D721Med (cell line): ENCODE results near the gene CD7.
A peak's percentile ranks its signal among the peaks of the same experiment; 100 is the strongest.
"Not testable (repeated sequence)": the region's sequence is repeated elsewhere in the genome, so short reads cannot be mapped to it uniquely, and the experiment has no call there.

Experiments used
- DNase-seq: peaks from one replicate; pipeline ENCODE4 v3.0.0; 2011; ENCODE audit warnings: low spot score; ENCODE audit not compliant: insufficient read length
- FAIRE-seq: peaks from 2 replicates; lab custom pipeline; 2011; peaks lifted over from hg19 to GRCh38; lab: Jason Lieb, UNC
- TF ChIP-seq, protein P1 (sequence below): IDR thresholded peaks from 2 replicates; pipeline ENCODE4 v1.5.1; 2012; ENCODE audit warnings: mild to moderate bottlenecking, control low read depth; ENCODE audit not compliant: insufficient read depth; ENCODE audit errors: missing control alignments

Gene CD7

DNA sequence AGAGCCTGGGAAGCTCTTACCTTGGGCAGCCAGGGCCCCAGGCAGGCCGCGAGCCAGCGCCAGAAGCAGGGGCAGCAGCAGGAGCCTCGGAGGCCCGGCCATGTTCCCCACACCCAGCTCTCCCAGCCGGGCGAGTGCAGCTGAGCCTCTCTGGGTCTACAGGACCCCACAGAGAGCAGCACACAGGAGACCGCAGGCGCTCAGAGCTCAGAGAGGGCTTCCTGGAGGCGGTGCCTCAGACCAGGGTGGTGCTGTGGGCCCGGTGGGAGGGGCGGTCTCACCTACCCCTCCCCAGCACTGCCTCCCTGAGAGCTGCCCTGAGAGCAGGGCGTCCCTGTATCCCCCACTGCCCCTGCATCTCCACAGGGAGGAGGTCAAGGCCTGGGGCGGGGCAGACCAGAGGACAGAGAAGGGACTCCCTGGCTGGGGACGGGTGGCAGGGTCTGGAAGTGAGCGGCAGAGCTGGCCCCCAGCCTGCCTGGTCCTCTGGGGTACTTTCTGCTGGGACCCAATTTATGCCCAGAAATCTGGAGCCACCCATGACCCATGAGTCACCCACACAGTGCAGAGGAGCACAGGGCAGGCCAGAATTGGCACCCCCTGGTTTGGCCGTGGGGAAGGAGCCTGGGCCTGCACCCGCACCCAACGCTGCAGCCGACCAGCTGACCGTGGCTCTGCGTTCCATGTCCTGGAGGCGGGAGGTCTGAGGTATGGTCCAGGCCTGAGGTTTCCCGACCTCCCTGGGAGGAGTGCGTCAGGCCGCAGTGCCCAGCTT lies at the start of gene CD7:
CD7 (minus strand) TSS at position 215 of the 775 bp plus-strand sequence; CDS start at position 102, 113 bp downstream.
- FAIRE-seq = no peak
- DNase-seq = no peak
- TF ChIP-seq, protein P1, sequence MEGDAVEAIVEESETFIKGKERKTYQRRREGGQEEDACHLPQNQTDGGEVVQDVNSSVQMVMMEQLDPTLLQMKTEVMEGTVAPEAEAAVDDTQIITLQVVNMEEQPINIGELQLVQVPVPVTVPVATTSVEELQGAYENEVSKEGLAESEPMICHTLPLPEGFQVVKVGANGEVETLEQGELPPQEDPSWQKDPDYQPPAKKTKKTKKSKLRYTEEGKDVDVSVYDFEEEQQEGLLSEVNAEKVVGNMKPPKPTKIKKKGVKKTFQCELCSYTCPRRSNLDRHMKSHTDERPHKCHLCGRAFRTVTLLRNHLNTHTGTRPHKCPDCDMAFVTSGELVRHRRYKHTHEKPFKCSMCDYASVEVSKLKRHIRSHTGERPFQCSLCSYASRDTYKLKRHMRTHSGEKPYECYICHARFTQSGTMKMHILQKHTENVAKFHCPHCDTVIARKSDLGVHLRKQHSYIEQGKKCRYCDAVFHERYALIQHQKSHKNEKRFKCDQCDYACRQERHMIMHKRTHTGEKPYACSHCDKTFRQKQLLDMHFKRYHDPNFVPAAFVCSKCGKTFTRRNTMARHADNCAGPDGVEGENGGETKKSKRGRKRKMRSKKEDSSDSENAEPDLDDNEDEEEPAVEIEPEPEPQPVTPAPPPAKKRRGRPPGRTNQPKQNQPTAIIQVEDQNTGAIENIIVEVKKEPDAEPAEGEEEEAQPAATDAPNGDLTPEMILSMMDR = no peak

DNA sequence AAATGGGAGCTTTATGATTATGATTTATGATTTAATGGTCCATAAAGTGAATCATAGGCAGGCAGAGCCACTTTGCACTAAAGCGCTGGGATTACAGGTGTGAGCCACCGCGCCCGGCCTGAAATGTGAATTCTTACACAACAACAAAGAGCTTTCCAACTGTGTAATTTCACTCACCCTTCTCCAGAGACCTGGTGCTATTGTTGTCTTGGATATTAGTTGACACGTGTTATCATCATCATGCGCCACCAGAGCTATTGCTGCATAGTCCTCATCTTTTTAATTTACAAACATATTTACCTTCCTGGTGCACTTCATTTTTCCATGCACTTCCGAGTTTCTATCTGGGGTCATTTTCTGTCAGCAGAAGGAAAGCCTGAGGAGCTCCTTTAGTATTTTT lies 49.3 kb upstream of the CD7 start:
- TF ChIP-seq, protein P1 = no peak

DNA sequence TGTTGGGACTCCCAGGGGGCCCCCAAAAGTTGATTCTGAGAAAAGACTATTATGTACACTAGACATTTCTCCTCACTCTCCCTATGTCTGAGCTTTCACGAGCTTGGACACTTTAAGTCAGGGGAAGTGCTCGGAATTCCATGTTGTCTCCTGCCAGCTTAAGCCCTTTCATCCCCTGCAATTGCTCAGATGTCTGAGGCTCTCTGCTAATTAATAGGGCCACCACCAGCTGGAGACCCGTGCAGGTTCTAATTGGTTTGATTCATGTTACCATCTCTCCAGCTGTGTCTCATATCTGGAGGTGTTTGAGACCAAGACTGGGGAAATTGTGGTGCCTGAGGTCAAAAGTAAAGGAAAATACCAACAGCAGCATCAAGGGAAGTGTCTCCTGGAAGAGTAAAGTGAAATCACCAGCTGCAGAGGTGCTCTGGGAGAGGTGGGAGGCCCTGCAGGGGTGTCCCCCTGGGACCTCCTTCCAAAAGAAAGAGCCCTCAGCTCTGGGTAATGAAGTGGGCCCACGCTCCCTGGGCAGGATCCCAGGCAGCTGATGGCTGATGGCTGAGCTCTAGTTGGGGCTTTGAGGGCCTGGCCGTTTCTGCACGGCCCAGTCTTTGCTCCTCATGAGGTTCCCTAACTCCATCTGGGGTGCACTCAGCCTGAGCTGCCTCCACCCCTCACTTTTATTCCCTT lies 48.3 kb upstream of the CD7 start:
- no peak for FAIRE-seq
- DNase-seq = peak; percentile 61

More for the DNA sequence above, 49.3 kb upstream of the CD7 start:
- no peak for DNase-seq
- FAIRE-seq = no peak

DNA sequence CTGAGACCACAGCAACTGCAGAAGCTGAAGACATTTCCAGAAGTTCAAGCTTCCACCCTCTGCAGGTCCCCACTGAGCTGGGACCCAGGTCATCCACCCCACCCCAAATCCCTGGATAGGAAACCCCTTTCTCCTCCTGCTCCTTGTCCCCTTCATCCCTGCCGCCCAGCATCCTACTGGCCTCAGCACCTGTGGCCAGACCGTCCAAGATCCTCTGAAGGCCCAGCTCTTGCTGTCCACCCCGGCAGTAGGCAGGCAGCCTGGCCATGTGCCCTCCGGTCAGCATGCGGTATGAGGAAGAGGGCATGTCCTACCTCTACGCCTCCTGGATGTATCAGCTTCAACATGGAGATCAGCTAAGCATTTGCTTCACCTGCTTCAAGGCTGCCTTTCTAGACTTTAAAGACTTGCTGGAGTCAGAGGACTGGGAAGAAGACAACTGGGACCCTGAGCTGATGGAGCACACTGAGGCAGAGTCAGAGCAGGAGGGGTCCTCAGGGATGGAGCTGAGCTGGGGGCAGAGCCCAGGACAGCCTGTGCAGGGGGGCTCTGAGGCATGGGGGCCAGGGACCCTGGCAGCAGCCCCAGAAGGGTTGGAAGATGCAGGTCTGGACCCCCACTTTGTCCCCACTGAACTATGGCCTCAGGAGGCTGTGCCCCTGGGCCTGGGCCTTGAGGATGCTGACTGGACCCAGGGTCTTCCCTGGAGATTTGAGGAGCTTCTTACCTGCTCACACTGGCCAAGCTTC lies 44.7 kb upstream of the CD7 start:
- FAIRE-seq (no peak), DNase-seq (no peak)
- TF ChIP-seq, protein P1 = no peak

More for the DNA sequence above, 48.3 kb upstream of the CD7 start:
- TF ChIP-seq, protein P1 = no peak

DNA sequence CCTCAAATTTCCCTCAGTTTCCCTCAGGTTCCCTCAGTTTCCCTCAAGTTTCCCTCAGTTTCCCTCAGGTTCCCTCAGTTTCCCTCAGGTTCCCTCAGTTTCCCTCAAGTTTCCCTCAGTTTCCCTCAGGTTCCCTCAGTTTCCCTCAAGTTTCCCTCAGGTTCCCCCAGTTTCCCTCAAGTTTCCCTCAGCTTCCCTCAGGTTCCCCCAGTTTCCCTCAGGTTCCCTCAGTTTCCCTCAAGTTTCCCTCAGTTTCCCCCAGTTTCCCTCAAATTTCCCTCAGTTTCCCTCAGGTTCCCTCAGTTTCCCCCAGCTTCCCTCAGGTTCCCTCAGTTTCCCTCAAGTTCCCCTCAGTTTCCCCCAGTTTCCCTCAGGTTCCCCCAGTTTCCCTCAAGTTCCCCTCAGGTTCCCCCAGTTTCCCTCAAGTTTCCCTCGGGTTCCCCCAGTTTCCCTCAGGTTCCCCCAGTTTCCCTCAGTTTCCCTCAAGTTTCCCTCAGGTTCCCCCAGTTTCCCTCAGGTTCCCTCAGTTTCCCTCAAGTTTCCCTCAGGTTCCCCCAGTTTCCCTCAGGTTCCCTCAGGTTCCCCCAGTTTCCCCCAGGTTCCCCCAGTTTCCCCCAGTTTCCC lies 42.2 kb upstream of the CD7 start:
- DNase-seq, FAIRE-seq: not testable (repeated sequence)

DNA sequence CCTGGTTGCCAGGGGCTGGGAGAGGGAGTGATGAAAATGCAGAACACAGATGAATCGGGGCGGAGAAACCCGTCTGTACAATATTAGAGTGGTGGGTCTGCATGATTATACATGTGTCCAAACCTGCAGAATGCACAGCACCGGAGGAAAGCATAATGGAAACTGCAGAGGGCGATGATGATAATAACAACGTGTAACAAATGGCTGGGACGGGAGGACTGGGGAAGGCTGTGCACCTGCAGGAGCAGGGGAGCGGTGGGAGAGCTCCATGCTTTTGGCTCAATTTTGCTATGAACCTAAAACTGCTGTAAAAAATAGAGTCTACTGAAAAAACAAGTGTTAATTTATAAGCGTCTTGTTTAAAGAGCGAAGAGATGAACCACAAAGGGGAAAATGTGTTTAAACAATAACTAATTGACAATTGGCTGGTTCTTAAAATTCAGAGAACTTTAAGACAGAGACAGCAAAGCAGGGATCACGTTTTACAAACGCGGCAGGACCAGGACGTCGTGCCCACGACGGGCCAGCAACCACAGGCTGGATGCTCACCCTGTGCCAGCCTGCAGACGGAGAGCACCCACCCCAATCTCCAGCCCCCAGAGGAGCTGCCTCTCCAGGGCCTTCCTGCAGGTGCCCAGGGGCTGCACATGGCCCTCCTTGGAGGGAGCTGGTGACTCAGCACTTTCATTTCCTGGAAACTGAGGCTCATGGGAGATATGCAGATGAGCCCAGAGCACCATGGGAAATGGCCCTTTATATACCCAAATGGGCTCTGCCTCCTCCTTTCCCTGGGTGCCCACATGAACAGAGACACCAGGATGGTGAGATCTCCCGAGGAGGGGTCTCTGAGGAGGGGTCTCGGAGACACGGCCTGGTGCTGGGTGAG lies 41.3 kb upstream of the CD7 start, which contains the start of gene TEX19:
TEX19 (plus strand) TSS at position 783 of the 886 bp plus-strand sequence. CDS start 2,904 bp downstream, outside the sequence.
- TF ChIP-seq, protein P1 = peak; percentile 40
- DNase-seq (no peak), FAIRE-seq (no peak)
